KOPT-K1 (cell line): Measurements from ENCODE around the gene MRPL52.
"Not testable (repeated sequence)": the region's sequence is repeated elsewhere in the genome, so short reads cannot be mapped to it uniquely, and the experiment has no call there.

Experiments
- H3K27ac ChIP-seq: fragments of 200-600 bp; sonication (generic); 2 replicates; pipeline ENCODE4 v1.5.1; 2016; ENCODE audit warnings: antibody characterized with exemption, mild to moderate bottlenecking, low read depth, low read length; ENCODE audit not compliant: poor library complexity, severe bottlenecking
- H3K36me3 ChIP-seq: fragments of 200-600 bp; sonication (generic); 2 replicates; pipeline ENCODE4 v1.5.1; 2017; ENCODE audit warnings: antibody characterized with exemption, mild to moderate bottlenecking, low read length, moderate library complexity; ENCODE audit not compliant: insufficient read depth
- H3K9me3 ChIP-seq: fragments of 200-600 bp; sonication (generic); 2 replicates; pipeline ENCODE4 v1.5.1; 2017; ENCODE audit warnings: antibody characterized with exemption, low read length, mild to moderate bottlenecking; ENCODE audit not compliant: insufficient read depth, poor library complexity, severe bottlenecking

Gene MRPL52

GRCh38 chr14:22852599-22852939, 22.9 kb downstream of the MRPL52 start:
- Histone ChIP-seq H3K27ac (no peak overlapping the region), H3K36me3 (no peaks in the 10 kb centered on the region), H3K9me3 (peaks cover 6% of the 10 kb centered on the region)

DNA sequence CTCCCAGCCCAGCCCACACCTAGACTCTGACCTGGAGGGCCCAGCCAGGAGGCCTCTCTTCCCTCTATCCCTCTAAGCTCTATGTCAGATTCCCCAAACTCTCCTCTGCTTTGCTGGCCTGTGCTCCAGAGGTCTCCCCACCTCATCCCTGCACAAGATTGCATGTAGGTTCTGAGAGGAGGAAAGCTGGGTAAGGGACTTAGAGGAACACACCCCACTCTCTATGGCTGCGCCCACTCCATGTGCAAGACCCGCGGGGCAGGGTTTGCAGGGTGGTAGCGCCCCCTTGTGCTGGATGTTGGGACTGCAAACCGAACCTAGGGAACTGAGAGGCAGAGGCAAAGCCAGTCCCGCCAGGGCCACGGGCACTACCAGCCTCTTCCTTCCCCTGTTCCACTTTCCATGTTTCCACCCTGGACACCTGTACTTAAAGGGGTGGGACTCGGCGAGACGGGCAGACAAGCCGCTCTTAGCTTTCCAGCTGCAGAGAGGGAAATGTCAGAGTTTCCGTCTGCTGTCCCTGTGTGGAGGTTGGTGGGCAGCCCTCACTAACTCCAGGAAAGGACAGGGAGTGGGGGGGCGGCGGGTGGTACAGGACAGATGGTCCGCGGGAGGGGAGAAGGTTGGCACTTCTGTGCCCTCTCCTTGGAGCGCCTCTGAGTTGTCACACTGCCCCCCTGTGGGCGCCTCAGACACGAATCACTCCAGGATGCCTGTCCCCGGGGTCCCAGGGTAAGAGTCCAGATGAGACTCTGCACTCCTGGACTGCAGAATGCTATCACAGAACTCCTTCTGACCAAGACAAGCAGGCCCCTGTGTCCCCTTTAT, 23.5 kb downstream of the MRPL52 start:
- H3K36me3 ChIP-seq = no peaks in the 10 kb centered on the region
- peaks cover 6% of the 10 kb centered on the region for H3K9me3 ChIP-seq
- H3K27ac ChIP-seq = no peak overlapping the region

DNA sequence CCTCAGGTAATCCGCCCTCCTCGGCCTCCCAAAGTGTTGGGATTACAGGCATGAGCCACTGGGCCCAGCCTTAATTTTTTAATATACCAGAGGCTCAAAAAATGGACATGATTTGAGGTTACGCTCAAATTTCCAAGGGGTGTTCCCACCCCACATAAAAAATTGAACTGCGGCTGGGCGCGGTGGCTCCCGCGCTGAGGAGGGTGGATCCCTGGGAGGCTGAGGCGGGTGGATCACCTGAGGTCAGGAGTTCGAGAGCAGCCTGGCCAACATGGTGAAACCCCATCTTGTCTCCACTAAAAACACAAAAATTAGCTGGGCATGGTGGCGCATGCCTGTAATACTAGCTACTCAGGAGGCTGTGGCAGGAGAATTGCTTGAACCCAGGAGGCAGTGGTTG, 24.6 kb downstream of the MRPL52 start:
- not testable (repeated sequence) for H3K9me3 ChIP-seq, H3K27ac ChIP-seq

GRCh38 chr14:22854963-22855724, 25.5 kb downstream of the MRPL52 start:
- peaks cover 6% of the 10 kb centered on the region for H3K9me3 ChIP-seq
- no peak overlapping the region for H3K27ac ChIP-seq
- no peaks in the 10 kb centered on the region for H3K36me3 ChIP-seq

More for the DNA sequence above, 24.6 kb downstream of the MRPL52 start:
- H3K36me3 ChIP-seq = not testable (repeated sequence)

- Histone ChIP-seq H3K36me3 (no peaks in the 10 kb centered on the region), H3K27ac (no peak overlapping the region), H3K9me3 (peaks cover 6% of the 10 kb centered on the region)
Observed at GRCh38 chr14:22856428-22856827, 26.7 kb downstream of the MRPL52 start.

DNA sequence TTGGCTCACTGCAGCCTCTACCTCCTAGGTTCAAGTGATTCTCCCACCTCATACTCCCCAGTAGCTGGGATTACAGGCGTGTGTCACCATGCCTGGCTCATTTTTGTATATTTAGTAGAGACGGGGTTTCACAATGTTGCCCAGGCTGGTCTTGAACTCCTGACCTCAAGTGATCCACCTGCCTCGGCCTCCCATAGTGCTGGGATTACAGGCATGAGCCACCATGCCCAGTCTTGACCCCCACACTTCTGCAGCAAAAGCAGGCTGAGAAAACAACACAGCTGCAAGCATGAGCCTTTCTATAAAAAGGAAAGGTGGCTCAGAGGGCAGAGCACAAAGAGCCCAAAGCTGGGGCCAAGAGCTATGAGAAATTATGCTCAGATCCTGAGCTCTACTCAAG, 30.7 kb downstream of the MRPL52 start:
- not testable (repeated sequence) for H3K36me3 ChIP-seq, H3K9me3 ChIP-seq, H3K27ac ChIP-seq

DNA sequence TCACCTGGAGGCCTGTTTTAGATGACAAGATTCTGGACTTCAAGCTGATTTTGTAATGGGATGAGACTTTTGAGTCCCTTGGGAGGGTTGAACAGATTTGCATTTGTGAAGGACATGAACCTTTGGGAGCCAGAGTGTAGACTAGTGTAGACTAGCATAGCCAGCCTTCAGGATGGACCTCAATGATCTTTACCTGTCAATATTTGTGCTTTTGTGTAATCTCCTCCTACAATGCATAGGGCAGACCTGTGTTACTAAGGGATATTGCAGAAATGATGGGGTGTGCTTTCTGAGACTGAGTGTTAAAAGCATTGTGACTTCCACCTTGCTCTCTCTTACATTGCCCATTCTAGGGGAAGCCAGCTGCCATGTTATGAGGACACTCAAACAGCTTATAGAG, 32.0 kb downstream of the MRPL52 start:
- H3K27ac ChIP-seq = no peak overlapping the region
- no peaks in the 10 kb centered on the region for H3K36me3 ChIP-seq
- peaks cover 6% of the 10 kb centered on the region for H3K9me3 ChIP-seq

GRCh38 chr14:22864979-22865378, 35.3 kb downstream of the MRPL52 start:
- H3K9me3 ChIP-seq = no peaks in the 10 kb centered on the region
- no peak overlapping the region for H3K27ac ChIP-seq
- no peaks in the 10 kb centered on the region for H3K36me3 ChIP-seq

DNA sequence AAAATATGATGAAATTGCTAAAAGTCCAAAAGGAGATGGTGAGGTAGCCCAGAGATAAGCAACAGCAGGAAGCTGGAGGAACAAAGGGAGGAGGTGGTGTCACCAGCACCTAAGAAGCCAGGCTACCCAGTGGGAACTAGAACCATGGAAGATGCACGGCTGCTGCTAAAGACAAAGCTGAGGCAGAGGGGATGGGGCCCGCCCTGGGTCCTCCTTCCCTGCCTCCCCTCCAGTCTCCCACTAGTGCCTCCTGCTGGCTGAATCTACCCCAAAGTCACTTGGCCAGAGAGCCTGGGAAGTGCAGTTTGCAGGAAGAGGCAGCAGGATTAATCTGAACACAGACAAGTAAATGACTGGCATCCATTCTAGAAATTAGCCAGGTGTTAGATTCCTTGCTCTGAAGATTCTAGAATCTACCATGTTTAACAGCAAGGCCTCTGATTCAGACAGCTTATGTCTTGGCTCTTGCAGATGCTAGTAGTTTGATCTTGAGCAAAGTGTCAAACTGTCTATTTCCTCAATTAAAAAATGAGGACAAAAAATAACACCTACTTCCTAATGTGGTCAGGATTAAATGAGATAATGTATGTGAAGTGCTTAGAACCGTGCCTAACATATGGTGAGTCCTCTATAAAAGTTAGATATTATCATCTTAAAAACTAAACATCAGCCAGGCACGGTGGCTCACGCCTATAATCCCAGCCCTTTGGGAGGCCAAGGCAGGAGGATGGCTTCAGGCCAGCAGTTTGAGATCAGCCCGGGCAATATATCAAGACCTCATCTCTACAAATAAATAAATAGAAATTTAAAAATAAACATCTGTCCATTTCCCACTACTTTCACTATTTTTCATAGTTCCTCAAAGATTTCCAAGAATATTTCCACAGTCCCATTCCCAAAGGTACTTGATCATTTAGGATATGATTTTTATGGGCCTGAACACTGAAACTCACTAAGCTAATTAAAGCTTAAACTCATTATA, 36.0 kb downstream of the MRPL52 start:
- Histone ChIP-seq H3K27ac (no peak overlapping the region), H3K9me3 (no peaks in the 10 kb centered on the region), H3K36me3 (no peaks in the 10 kb centered on the region)

GRCh38 chr14:22866874-22867273, 37.2 kb downstream of the MRPL52 start:
- H3K27ac ChIP-seq = no peak overlapping the region
- no peaks in the 10 kb centered on the region for H3K36me3 ChIP-seq
- no peaks in the 10 kb centered on the region for H3K9me3 ChIP-seq

DNA sequence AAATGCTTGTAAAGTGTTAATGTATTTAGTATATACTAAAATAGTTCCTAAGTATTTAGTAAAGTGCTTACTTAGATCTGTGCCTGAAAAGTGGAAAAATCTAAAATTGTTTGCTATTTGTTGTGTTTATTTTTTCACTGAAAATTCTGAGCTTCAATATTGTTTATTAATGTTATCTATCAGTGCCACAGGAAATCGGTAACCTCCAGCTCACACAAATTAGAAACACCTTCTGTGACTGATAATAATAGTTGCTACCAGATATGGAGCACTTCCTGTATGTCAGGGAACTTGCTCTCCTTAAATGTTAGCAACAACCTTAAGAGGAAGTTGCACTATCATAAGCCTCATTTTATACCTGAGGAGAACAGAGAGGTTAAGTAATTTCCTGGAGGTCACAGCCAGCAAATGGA, 41.1 kb downstream of the MRPL52 start:
- Histone ChIP-seq H3K27ac (peak overlapping the region; percentile 75), H3K9me3 (no peaks in the 10 kb centered on the region), H3K36me3 (peaks cover 19% of the 10 kb centered on the region; the same call in 1 of the 2 replicates)

- H3K9me3 ChIP-seq = no peaks in the 10 kb centered on the region
- H3K27ac ChIP-seq = peak within 1 kb of the TSS; percentile 75
- peaks cover 25% of the 10 kb centered on the region; the same call in 1 of the 2 replicates for H3K36me3 ChIP-seq
Observed at GRCh38 chr14:22871224-22872032, 41.7 kb downstream of the MRPL52 start, which contains the start of gene LRP10. Gene LRP10, plus strand, starts transcription at chr14:22871740. Its CDS starts 564 bp downstream, at chr14:22872304.

DNA sequence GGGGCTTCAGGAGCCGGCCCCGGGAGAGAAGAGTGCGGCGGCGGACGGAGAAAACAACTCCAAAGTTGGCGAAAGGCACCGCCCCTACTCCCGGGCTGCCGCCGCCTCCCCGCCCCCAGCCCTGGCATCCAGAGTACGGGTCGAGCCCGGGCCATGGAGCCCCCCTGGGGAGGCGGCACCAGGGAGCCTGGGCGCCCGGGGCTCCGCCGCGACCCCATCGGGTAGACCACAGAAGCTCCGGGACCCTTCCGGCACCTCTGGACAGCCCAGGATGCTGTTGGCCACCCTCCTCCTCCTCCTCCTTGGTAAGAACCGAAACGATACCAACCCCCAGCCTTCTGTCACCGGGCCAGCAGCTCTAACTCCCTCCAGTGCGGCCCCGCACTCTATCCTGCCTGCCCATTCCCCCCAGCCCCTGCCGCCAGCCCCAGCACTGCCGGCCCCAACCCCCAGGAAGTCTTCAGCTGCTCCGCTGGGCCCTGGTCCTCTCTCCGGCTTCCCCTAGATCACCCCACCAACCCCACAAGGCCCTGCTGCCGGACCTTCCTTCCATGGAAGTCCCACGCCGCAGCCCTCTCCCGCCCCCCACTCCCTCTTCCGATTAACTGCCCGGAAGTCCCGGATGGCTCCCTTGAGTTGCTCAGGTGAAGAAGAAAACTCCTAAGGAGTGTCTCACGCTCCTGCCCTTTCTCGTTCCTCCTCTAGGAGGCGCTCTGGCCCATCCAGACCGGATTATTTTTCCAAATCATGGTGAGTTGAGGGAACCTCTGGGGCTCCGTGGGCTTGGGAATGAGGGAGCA, 42.5 kb downstream of the MRPL52 start:
- Histone ChIP-seq H3K36me3 (peaks cover 30% of the 10 kb centered on the region; the same call in 1 of the 2 replicates), H3K27ac (peak overlapping the region; percentile 75), H3K9me3 (no peaks in the 10 kb centered on the region)
